IPS-18c (cell line): Measurements from ENCODE around the gene TBX21.
A peak's percentile ranks its signal among the peaks of the same experiment; 100 is the strongest.

Experiments used
- H3K4me3 ChIP-seq: 2 replicates; pipeline ENCODE4 v1.7.0; 2013; ENCODE audit warnings: low read depth, mild to moderate bottlenecking, low read length, moderate library complexity; ENCODE audit not compliant: insufficient read depth
- H3K9me3 ChIP-seq: one replicate; pipeline ENCODE4 v1.6.1; 2013; ENCODE audit warnings: mild to moderate bottlenecking, low read length, moderate library complexity; ENCODE audit not compliant: control insufficient read depth, insufficient read depth

The TBX21 gene

DNA sequence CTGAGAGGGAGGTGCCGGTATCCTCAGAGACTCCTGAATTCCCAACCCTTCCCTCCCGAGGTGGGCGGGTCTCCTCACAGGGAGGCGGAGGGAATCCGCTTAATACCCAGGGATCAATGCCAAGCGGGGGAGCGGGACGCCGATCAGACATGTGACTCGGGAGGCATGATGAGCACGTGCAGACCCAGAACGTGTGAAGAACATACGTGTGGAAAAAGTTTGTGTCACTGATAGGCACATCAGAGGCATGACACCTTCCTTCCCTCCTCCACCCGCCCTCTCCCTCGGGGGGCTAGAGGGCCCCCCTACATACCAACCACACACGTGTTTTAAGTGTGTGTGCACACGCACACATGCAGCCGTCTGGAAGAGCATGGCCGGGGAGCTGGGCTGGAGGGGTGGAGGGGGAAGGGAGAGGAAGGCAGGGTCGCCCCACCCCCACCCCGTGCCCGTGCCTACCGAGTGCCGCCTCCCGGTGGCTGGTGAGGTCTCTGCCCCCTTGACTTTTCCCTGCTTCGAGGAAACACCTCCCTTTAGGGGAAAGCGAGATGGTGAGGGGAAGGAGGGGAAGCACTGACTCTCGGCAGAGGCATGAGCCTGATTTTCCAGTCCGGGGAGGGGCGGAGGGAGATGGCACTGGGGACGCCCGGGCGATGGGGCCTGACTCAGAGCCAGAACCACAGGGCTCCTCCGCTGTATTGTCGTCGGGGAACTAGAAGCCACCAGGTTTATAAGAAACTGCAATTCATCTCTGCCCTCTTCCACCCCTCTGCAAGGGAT is 12.1 kb upstream of the TBX21 start:
- Histone ChIP-seq H3K4me3 (peak overlapping the region; percentile 20; the same call in 1 of the 2 replicates), H3K9me3 (no peaks in the 10 kb centered on the region)

DNA sequence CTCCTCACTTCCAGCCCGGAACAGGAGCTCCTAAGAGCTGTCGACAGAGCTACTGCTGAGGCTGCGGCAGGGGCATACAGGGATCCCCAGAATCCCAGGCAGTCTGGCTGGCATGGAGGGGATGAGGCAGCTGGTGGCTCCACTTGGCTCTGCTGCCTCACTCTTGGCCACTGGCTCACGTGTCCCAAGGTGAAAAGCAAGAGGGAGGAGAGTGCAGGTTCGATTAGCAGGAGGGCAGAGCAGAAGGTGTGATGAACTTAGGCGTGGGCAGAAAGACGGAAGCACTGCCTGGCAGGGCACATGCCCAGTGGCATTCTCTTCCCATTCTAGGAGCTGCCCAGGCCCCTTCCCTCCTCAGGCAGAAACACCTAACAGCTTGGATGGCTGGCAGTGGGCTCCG is 11.3 kb upstream of the TBX21 start:
- Histone ChIP-seq H3K9me3 (no peaks in the 10 kb centered on the region), H3K4me3 (no peak overlapping the region)

DNA sequence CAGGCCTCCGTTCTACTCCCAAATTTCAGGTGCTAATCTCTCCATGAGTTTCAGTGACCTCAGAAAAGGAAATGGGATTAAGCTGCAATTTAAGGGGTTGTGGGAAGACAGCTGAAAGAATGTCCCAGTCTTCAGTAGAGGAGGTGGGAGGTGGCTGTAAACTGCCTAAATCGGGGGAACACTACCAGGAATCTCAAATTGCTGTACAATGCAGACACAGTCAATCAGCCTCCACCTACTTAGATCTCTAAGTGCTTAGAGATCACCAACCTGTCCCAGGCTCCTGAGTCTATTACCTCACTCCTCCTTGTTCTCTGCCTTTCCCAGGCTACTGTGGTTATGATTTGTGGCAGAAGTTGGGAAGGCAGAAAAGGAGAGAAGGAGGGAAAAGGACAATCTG is 8.3 kb upstream of the TBX21 start:
- H3K9me3 ChIP-seq: no peaks in the 10 kb centered on the region
- H3K4me3 ChIP-seq: no peak overlapping the region

DNA sequence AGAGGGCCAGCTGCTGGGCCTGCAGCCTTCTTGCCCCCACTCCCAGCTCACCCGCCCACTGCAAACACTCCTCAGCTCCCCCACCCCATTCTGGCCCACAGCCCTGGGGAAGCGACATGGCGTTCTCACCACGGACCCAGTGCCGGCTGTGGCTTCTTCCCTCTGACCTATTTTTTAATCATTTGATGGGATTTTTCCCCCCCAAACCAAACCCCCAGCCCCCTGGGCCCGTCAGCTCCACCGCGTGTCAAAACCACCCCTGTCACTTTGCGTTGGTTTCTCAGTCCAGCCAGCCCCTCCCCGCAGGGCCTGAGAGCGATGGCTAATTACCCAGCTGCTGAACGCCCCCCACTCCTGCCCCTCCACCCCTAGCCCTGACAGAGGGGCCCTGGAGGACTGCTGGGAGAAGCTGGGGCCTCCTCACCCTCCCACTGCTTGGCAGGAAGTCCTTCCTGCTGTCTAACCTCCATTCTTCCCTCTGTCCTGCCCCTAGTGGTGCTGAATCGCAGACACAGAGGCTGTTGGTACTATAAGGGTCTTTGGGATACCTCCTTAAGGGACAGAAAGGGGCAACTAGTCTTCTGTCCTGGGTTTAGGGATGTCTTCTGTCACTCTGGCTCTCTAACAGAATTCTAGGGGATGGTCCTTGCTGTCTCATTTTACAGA is 7.5 kb upstream of the TBX21 start:
- Histone ChIP-seq H3K4me3 (no peak overlapping the region), H3K9me3 (no peaks in the 10 kb centered on the region)

DNA sequence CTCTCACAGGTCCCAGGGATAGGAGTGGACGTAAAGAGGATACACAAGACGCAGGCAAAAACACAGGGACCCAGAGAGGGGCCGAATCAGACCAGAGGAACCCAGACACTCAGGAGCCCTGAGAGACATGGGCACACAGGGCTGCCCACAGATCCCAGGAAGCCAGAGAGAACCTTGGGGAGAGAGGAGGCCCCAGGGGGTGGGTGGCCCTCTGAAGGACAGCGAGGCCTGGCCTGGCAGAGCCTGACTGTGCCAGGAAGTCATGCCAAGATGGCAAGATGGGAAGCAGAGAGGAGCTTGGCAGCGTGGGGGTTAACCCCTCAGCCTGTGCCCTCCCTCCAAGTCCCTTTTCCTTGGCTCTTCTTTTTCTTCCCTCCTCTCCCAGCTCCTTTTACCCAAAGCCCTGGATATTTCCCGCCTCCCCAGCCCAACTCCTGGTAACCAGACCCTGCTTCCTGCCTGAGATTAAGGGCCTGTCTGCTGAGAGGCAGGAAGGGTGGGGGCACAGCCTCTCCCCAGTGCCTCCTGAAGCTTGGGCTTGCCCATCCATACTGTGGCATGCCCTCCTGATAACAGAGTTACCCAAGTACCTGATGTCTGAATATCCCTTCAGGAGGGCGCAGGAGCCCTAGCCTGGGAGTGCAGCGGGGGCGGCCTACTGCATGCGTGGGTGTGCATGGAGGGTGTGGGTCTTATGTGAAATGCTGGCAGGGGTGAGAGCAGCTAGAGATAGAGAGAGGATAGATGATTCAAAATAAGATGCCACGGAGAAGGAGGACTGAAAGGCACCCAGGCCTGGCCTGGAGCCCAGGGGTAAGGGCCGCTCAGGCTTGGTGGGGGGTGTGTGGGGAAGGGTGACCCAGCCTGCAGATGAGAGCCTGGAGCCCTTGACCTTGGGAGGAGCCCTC is 6.0 kb upstream of the TBX21 start:
- Histone ChIP-seq H3K4me3 (no peak overlapping the region), H3K9me3 (no peaks in the 10 kb centered on the region)

DNA sequence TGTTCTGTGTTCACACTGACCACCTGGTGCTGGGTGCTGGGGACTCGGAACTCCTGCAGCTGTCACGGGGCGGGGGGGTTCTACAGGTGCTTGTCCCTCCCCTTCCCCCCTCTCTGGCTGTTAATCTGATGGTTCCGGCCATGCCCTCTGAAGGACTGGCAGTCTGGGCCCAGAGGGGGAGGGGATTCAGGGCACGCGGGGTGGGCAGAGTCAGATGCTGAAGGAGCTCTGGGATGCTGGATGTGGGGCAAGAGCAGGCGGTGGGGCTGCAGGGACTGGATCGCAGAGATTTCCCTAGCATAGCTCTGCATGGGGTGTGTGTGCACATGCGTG is 5.4 kb upstream of the TBX21 start:
- Histone ChIP-seq H3K4me3 (no peak overlapping the region), H3K9me3 (no peaks in the 10 kb centered on the region)

DNA sequence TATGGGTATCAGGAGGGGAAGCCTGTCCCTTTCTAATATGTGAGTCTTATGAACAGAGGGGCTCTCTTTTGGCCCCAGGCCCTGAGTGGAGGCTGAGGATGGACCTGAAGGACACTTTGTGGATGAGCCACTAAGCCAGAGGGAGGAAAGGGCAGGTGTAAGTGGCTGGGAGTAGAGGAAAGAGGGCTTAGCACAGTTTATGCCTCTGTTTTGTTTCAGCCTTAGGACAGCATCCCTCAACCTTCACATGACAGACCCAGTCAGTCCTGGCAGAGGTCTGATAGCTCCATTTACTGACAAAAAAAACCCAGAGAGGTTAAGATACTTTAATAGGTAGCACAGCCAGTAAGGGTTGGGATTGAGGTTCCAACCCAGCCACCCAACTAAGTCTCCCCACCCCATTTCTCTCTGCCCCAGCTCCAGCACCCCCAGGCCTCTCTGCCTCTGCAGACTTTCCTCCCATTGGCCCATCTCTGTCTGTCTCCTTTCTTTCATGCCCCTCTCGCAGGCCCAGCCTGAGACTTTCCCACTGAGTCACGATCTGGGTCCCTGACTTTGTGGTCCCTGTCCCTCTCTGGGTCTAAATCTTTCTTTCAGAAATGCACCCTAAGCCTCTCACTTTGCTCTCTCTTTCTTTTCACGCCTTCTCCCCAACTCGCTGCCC is 4.7 kb upstream of the TBX21 start:
- H3K9me3 ChIP-seq: no peaks in the 10 kb centered on the region

DNA sequence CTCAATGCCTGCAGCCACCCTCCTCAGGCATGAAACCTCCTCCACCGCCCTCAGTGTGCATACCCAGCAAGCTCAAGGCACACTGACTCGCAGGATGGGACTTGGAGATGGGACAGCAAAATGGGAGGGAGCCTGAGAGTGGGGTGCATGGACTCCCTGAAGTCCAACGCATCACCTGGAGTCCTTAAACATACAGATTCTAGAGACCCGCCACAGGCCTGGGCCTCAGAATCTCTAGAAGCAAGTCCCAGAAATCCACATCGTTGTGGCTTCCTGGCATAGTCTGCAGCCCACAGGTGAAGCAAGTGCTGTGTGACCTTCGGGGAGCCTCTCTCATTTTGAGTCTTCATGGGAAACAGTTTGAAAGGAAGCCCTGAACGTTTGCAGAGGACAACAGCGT is 3.6 kb upstream of the TBX21 start:
- Histone ChIP-seq H3K4me3 (no peak overlapping the region), H3K9me3 (no peaks in the 10 kb centered on the region)

More for the DNA sequence above, 4.7 kb upstream of the TBX21 start:
- H3K4me3 ChIP-seq: no peak overlapping the region

DNA sequence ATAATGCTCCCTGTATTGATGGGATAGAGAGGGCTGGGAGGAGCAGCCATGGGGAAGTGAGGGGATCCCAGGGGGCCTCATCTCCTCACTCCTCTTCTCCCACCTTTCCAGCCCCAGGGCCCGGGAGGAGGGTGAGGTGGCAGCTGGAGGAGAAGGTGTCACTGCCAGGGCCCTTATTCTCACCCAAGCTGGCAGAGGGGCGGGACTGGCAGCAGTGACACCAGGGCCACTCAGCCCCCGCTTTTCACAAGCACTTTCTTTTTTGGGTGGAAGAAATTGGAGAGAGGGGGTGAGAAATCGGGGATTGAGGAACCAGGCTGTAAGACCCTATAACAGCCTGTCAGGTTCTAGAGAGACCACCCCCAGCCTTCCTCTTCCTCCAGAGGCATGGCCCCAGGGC is 2.4 kb upstream of the TBX21 start:
- no peak overlapping the region for H3K4me3 ChIP-seq
- H3K9me3 ChIP-seq: no peaks in the 10 kb centered on the region

DNA sequence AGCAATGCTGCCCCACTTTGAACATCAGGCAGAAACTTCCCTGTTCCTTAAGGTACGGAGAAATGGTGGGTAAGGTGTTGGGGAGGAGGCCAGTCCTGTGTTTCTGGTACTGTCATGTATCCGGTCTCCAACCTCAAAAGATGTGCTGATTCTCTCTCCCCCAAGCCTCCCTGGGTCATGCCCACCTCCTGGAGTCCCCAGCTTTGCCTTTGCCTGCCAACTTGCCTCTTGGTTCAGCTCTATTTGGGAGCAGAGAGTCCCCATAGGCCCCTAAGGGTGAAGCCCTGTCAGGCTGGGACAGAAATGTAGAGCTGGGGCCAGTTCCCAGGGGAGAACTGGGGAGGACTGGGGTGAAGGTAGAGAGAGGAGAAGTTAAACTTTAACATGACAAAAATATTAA is 1.6 kb upstream of the TBX21 start:
- Histone ChIP-seq H3K4me3 (no peak overlapping the region), H3K9me3 (no peaks in the 10 kb centered on the region)

DNA sequence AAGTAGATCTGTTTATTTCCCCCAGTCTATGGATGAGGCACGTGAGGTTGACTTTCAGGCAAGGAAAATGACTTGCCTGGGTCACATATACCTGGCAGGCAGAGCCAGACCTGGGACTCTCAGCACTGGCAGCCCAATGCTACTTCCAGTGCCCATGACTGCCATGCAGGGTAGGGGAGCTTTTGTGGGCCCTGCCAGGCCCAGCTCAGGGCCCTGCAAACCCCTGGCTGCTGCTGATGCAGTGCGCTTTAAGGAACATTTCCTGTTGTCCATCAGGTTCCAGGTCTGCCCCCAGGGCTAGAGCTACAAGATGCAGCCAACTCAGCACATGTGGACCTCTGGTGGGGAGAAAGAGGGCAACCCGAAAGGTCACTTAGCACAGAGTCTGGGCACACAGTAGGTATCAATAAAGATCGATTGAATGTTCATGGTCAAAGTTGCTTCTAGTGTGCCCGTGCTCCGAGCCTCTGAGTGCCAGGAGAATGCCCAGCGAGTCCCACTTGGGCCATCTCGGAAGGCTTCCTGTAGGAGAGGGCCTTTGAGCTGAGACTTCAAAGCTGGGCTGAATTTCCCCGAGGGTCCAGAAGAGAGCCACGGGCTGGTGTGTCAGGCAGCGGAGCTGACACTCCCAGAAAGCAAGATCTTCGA is 513 bp upstream of the TBX21 start:
- peak overlapping the region; percentile 52 for H3K4me3 ChIP-seq
- H3K9me3 ChIP-seq: no peaks in the 10 kb centered on the region

DNA sequence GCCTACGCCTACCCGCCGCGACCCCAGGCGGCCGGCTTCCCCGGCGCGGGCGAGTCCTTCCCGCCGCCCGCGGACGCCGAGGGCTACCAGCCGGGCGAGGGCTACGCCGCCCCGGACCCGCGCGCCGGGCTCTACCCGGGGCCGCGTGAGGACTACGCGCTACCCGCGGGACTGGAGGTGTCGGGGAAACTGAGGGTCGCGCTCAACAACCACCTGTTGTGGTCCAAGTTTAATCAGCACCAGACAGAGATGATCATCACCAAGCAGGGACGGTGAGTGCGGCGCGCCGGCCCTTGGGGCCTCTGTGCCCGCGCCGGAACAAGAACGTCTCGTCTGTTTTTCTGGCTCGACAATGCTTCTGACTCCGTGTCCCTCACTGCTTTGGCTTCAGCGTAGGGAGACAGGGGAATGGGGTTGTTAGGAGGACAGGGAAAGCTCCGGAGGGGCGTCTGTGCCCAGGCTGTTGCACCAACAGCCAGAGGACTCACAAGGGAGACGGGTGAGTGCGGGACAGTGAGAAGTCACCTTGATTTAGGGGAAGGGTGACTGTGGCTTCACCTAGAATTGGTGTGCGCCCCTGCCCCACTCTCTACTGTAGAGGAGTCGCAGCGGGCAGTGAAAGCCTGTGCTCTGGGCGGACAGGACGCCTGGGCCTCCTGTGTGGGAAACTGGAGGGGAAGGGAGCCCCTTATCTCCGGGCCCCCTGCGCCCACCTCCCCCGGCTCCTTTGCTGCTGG is 806 bp downstream of the TBX21 start:
- Histone ChIP-seq H3K4me3 (peak overlapping the region; percentile 52), H3K9me3 (no peaks in the 10 kb centered on the region)

DNA sequence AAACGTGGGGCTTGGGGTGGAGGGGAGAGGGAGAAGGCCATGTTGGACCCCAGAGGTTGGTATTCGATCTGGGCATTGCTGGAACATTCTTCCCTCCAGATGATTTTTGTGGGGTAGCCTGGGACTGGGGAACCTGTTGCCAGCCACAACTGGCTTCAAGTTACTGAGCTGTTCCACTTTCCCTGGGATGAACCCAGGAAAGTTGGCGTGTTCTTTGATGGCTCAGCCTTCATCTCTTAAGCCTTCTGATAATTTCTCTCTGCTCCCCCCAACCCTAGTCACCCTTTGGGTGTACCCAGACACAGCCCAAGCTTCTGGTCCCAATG is 2.1 kb downstream of the TBX21 start:
- no peaks in the 10 kb centered on the region for H3K9me3 ChIP-seq
- H3K4me3 ChIP-seq: no peak overlapping the region

DNA sequence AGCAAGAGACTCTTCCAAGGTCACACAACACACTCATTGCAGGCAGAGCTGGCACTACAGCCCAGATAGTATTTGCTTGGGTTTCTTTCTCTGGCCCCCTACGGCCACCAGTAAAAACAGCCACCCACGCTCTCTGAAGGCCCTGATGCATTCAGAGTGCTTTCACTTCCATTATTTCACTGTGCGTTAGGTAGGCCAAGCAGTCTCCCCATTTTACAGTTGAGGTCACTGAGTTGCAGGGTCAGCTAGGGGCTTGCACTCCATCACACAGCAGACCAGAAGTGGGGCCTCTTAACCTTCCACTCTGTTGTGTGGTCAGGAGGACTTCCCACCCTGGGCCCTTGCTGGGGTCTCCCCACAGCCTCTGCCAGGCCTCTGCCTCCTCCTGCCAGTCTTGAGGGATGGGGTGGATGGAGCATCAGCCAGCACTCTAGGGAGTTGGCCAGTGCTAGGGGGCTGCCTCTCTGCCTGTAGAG is 2.5 kb downstream of the TBX21 start:
- H3K9me3 ChIP-seq: no peaks in the 10 kb centered on the region
- no peak overlapping the region for H3K4me3 ChIP-seq

DNA sequence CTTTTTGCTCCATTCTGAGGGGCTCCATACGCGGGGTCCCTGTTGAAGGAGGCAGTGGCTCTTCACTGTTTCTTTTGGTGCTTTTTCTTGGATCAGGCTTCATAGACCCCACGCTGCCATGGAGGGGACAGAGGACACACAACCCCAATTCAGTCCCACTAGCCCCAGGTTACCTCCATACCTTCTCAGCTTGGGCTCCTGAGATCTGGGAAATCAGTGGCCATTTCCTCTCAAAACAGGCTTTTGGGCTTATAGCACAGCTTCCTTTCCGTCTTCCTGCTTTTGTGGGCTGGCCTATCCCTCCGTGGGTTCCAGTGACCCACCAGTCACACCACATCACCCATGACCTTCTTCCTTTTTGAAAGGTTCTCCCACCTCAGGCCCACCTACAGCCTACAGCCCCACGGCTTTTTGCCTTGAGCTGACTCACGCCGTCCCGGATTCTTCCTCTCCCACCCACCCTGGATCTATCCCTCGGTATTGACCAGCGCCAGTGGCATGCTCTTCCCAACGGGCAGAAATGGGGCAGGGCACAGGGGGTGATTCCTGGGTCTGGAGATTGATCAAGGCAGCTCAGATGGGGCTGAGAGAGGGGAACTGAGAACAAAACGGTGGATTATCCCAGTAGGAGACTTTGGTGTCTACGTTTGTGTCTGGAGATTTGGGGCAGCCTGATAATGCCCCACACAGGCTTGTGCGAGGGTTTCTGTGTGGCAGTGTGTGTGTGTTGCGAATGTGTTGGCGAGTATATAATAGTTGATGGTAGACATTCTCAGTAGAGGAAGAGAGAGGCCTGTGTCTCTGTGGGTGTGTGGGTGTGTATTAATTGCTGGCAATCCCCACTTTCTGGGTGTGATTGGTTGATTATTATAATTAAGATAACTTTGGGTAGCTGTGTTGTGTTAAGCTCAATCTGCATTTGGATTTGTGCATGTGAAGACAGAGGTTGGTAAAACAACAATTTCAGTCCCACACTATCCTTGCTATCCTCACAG is 3.8 kb downstream of the TBX21 start:
- no peak overlapping the region for H3K4me3 ChIP-seq
- H3K9me3 ChIP-seq: no peaks in the 10 kb centered on the region
